Effector CD8-positive, alpha-beta T cell (primary cell): ENCODE measurements around the gene ANKDD1A.

Source experiments
- DNase-seq: peaks from one replicate; lab custom pipeline; 2025; lab: John Stamatoyannopoulos, UW

Gene ANKDD1A

DNA sequence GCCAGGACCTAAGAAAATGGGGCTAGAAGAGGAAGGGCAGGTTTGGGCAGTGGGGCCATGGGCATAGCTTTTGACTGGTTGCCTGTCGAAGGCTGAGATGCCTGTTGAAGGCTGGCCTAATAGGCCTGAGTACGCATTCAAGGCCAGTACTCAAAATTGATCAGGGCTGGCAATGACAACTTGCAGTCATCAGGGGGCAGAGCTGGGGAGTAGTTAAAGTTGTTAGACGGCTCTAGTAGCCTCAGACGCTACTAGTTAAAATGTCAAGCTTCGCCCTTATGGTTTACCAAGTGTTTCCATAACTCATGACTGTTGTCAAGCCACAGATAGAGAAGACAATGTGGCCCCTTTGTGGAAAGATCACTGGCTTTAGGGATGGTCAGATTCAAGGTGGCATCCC lies 49.3 kb downstream of the ANKDD1A start:
- no peak for DNase-seq

DNA sequence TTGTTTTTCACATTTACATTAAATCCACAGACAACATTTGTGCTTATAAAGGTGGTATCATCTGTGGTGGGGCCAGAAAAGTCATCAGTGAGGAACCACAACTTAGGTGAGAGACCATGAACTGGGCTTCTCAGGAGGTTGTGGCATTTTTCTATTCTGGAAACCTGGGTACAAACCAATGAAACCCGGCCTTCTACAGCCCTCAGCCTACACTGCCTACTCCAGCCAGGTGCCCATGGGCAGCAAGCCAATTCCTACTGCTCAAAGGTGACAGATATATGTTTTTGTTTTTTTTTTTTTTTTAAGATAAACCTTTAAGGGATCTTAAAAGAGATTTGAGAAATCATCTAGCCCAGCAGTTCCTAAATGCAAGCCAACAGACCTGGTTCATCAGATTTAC lies 57.7 kb downstream of the ANKDD1A start:
- DNase-seq: no peak

DNA sequence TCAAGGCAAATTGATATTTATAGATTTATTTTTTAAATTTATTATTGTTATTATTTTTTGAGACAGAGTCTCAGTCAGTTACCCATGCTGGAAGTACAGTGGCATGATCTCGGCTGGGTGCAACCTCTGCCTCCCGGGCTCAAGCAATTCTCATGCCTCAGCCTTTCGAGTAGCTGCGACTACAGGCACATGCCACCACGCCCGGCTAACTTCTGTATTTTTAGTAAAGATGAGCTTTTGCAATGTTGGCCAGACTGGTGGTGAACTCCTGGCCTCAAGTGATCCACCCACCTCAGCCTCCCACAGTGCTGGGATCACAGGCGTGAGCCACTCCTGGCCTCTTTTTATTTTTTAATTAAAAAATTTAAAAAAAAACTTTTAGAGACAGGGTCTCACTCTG lies 59.0 kb downstream of the ANKDD1A start:
- DNase-seq: no peak

DNA sequence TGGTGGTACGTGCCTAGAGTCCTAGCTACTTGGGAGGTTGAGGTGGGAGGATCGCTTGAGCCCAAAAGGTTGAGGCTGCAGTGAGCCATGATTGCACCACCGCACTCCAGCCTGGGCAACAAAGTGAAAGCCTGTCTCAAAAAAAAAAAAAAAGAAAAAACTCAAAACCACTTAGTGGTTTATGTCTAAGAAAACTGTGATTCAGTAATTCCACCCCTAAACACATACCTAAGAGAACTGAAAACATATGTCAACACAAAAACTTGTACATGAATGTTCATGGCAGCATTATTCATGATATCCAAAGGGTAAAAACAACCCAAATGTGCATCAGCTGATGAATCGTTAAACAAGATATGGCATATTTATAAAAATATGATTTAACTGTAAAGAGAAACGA lies 63.7 kb downstream of the ANKDD1A start:
- DNase-seq: no peak

DNA sequence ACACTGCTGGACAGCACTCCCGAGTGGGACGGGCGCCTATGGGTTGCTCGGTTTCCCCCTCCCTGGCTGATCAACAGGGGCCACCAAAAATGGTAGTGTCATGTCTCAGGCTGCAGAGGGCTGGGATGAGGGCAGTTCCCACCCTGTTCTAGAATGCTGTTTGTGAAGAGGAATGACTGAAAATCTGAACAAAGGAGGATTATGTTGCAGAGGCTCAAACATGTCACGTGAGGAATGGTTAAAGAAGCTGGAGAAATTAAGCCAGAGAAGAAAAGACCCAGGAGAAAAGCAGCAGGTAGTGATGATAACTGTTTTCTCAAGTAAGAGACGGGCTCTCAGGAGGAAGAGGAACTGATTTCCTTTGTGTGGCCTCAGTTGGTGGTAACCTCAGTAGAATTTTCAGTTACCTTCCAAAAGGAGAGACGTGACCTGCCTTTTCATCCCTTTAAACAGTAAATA lies 67.6 kb downstream of the ANKDD1A start:
- no peak for DNase-seq

DNA sequence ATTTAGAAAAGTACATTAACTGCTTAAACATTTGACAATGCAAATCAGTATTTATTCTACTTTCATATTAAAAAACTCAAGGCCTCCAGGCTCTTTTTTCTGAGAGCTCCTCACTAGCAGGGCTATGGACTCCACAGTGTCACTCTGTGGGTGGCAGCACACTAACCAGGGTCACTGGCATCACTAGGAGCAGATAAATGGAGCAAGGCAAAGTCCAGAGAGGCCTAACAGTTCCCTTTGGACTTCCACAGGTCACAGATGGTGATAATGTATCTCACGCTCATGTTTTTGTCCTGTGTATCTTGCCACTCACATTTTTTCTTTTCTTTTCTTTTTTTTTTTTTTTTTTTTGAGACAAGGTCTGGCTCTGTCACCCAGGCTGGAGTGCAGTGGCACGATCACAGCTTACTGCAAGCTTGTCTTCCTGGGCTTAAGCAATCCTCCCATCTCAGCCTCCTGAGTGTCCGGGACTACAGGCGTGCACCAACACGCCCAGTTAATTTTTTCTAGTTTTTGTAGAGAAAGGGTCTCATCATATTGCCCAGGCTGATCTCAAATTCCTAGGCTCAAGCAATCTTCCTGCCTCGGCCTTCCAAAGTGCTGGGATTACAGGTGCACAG lies 70.2 kb downstream of the ANKDD1A start:
- no peak for DNase-seq

DNA sequence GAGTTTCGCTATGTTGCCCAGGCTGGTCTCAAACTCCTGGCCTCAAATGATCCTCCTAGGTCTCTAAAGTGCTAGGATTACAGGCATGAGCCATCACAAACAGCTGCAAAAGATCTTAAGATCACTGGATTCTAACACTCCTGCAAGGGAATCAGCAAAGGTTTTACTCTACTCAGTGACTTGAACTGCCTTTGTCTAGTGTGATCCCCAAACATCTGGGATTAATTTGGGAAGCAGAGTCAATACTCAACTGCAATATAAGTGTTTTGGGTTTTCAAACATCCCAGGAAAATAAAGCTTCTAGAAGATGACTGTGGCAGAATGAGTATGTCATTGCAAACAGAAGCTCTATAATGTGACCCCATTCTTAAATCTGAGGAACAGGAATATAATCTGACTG lies 70.8 kb downstream of the ANKDD1A start:
- DNase-seq: no peak

DNA sequence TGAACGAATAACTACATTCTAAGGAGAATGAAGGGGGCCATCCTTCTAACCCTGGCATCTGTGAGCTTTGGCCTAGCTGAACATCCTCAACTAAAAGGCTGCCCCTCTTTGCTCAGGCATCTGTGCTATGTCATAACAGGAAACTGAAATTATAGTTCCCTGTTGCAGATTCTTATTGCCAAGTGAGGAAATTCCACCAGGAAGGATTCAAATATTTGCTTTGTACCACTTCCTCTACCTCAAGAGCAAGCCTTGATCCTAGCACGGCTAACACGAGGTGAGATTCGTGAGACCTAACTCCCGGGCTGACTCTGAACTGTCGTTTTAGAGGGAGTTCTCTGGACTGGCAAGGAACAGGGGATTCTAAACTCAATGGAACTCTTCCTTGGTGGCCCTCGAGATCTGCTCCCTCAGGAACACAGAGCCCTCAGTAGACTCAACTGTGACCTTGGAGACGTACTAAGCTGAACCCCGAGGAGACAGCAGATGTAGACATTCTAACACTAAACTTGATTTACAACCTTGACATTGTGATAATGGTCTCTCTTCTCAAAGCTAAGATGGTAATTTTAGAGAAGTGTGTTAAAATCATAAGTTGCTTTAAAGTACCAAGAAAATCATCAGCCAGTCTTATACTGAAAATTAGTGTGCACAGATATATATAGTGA lies 73.8 kb downstream of the ANKDD1A start:
- DNase-seq: no peak

DNA sequence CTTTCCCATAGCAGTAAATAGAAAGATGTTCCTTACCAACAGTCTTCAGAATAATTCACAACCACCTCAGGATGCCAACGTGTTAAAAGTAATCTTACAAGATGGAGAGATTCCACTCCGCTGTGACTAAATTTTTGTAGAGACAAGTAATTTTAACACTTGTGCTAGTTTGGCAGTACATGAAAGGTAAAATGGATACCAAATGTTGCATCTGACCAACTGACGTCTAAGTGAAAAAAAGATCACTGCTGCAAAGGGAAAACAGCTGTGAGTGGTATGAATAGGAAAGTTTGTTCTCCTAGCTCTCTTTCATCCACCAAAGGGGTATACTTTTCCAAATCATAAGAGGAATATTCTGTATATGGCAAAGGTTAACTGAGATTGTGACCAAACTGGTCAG lies 75.4 kb downstream of the ANKDD1A start:
- DNase-seq: no peak

DNA sequence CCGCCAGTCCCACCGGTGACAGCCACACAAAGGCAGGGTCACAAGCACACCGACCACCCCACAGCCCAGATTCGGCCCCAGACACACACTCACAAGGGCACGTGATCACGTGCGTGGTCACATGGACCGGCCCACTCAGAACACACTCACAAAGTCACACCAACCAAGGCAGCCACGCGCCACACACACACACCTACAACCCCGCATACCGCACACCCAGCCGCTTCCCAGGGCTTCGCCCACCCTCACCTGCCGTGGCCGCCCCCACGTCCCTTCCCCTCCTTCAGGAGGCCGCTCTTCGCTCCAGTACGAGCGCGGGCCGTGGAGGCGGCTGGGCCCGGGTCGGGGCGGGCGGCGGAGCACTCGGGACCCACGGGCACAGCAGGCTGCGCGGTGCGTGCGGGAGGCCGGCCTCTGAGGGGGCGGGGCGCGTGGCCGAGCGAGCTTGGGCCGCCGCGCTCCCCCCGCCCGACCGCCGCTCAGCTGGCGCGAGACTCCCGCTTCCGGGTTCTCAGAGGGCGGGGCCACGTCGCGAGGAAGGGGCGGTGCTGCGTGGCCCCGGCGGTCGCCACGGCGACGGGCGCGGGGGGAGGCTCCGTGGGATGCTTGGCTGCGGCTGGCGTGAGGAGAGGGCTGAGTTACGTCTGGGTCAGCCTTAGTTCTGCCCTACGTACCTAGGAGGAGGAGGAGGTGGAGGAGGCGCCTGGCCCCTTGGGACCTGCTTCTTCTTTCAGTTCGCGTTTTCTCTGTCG lies 77.9 kb downstream of the ANKDD1A start, which contains the start of gene SPG21:
SPG21 (minus strand) TSS at position 499 of the 752 bp plus-strand sequence. CDS start 6,345 bp downstream, outside the sequence.
- DNase-seq: peak; percentile 82

DNA sequence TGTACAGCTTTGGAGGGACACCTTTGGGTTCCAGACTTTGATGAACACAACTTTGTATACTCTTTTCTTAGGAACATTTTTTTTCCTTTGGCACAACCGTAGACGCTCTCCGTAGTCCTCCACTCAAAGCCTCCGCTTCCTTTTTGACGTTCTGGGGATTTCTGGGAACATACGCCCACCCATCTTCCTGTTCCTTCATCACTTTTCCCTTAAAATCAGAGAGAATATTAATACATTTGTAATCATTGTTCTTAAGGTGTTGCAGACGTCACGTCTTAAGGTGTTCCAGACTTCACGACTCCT lies 78.4 kb downstream of the ANKDD1A start:
- no peak for DNase-seq

DNA sequence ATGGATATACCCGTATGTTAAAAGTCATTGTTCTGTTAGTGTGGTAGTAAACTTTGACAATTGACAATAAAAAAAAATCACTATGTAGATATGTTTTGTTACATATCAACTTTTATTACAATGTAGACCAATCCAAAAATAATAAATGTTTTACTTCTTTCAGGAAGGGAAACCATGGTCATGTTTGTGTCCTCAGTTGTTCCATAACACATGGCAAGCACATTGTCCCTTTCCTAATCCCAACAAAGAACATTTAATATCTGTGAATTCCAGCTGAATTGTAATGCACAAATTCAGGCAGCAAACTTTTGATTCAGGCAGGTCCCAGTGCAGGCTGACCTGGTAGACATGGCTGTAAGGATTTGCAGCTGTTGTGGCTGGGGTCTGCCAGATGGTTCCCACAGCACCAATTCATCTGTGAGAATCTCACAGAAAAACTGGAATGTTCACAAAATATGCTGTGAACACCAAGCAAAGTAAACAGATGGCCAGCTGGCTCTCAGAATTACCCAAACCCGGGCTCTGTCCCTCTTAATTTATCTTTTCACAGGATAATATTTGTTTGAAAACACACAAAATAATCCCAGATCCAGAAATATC lies 79.9 kb downstream of the ANKDD1A start:
- no peak for DNase-seq

DNA sequence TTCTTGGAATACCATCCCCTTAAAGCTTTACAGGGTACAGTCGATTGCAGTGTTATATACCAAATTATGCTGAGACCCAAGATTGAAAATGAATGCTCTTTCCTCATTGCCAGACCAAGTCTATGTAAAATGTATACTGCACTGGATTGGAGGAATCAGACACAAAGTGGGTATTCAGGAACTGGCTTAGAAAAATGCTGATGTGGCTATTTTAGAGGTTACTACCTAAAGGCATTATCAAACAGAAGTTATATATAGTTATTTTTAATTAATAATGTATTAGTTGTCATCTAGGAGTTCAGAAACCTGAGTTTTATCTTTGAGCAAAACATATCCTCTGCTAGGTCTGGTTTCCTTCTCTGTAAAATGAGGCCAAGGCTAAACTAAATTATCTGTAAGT lies 81.6 kb downstream of the ANKDD1A start:
- no peak for DNase-seq

DNA sequence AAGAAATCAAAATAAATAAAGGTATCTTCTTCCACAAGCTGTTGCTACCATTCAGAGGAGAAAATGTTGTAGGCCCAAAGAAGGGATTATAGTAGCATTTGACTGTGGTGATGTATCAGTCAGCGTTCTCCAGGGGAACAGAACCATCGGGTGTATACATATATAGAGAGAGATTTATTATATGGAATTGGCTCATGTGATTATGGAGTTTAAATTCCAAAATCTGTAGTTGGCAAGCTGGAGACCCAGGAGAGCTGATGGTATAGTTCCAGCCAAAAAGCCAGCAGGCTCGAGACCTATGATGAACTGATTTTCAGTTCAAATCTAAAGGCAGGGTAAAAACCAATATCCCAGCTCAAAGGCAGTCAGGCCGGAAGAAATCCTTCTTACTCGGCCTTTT lies 85.4 kb downstream of the ANKDD1A start:
- DNase-seq: no peak

DNA sequence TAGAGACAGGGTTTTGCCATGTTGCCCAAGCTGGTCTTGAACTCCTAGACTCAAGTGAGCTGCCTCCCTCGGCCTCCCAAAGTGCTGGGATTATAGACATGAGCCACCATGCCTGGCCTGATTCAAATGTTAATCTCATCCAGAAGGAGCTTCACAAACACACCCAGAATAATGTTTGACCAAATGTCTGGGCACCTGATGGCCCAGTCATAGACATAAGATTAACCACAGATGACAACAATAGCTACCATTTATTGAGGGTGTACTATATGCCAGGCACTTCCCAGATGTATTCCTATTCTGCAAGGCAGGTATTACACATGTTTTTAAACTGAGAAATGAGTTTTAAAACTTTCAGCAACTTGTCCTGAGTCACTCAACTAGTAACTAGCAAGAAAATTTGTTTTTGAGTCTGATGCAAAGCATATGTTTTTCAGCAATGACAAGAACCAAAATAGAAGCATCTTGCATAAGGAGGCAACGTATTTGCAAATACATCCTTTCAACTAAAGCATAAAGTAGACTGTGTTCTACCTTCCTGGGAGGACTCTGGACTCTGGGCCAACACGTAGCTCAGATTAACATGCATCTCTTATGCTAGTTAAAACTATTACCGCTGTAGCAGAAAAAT lies 86.2 kb downstream of the ANKDD1A start:
- no peak for DNase-seq

DNA sequence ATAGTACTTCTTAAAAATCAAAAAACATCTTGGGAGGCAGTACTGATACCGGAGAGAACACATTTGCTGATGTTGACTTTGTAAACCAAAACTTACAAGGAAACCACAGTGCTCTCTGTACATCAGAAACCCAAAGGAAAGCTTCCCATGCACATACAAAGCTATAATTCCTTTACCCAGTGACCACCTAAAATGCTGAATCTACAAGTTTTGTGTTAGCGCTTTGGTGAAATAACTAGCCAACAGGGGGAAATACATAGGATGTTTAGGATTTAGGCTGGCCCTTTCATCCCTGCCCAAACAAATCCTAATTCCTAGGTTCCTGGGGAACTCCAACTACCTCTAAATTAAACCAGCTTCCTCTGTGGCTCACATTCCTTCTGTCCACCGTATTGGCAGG lies 93.3 kb downstream of the ANKDD1A start:
- no peak for DNase-seq

DNA sequence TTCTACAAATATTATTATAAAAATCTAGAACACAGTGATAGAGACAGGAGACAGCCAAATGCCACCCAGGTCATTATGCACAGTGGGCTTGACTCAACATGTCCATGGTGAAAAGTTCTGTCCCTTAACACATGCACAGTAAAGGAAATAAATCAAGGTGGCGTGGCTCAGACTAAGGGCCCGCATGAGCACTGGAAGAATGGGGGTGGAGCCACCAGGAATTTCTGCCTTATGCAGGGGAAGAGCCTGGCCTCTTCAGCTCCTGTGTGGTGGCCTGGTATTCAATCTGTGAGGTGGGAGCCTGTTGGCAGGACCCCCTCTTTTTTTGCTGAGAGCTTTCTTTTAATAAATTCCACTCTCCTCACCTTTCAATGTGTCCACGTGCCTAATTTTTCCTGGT lies 95.2 kb downstream of the ANKDD1A start:
- no peak for DNase-seq
